ENCODE data around the gene PCSK6.
"Not testable (repeated sequence)": the region's sequence is repeated elsewhere in the genome, so short reads cannot be mapped to it uniquely, and the experiment has no call there.

Gene PCSK6

GRCh38 chr15:101481917-101482525, 7.5 kb downstream of the PCSK6 start:
- DNase-seq = no peak

DNA sequence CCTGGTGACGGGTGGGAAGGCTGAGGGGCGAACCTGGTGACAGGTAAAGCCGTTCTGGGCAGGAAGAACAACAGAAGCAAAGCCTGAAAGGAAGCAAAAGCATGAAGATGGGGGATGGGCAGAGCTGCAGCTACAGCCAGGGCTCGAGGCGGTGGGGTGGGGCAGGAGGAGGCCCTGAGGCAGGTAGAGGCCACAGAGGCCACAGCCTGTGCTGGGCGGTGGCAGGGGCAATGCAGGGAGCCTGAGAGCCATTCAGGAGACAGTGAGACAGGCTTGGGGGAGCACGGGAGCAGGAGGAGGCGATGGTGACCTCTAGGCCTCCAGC, 8.2 kb downstream of the PCSK6 start:
- no peak for DNase-seq

DNA sequence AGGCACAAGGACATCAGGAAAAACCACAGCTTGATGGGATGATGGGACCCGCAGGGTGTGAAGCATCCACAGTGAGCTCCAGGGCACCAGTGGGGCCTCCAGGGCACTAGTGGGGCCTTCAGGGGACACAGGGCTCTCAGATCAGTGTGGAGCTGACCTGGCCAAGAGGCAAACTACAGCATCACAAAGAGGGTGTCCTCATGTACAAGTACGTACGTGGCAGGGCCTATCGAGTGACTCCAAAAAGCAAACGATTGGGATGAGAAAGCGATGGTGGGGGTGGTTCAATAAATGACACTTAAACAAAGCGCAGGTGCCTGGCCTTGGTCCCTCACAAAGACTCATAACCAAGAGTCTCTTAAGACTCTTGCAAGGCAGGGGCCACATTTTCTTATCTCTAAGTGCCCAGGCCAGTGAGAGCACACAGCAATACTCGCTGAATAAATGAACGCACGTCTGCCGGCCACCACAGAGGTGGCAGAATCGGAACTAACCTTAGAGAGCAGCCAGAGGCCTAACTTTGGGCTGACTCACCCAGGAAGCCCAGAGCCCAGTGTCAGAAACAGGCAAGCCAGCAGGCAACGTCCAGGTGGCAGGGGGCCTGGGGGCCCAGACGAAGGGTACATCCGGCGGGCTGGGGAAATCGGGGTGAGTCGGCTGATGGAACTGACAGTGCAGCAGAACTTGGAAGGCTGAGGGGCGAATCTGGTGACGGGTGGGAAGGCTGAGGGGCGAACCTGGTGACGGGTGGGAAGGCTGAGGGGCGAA, 8.7 kb downstream of the PCSK6 start:
- no peak for DNase-seq

DNA sequence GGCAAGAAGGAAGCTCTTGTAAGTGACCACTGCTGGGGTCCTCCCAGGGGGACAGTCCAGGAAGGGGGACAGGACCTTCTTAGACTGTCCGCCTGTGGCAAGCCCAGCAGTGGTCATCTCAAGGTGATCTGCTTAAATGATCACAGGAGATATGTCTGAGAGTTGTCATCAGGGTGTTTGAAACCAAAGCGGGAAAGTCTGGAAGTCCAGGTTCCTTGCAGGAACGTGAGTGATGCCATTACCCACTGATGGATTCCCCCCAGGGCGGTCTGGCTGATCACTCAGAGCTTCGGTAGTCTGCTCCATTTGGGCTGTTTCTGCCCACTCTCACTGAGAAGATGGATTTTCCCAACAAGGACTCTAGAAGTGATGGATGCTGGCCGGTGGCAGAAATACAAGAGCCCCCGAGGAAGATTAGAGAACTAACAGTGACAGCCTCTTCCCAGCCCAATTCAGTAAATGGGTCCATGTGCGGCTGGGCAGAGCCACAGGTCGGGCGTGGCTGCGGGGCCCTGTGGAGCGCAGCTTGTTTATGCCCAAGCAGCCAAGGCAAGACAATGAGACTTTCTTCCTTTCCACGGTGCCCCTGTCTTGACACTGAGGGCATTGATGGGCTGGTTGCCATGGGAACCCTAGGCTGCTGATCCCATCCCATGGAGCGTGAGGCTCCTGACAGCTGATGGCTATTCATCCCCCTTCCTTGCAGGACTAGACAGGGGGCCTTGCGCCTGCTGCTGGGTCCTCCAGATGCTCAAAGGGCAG, 9.5 kb downstream of the PCSK6 start:
- no peak for DNase-seq

GRCh38 chr15:101479342-101479845, 10.1 kb downstream of the PCSK6 start:
- no peak for DNase-seq

- DNase-seq = no peak
These were observed 10.7 kb downstream of the PCSK6 start for GRCh38 chr15:101478701-101479341.

GRCh38 chr15:101477851-101478362, 11.6 kb downstream of the PCSK6 start:
- no peak for DNase-seq

DNA sequence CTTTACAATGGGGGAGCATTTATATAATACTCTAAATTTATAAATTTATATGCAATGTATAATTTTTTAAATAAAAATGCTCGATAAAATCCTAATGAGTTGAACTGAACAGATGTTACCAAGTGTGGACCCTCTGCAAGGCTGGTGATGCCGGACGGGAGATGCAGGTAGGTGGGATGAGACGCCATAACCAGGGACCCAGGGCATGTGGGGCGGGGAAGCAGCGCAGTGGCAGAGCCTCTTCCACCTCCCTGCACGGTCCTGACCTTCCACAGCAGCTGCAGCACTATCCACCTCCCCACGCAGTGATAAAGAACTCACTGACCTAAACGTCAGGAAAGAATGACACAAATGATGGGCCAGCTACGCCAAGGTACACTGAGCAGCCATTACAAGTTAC, 12.8 kb downstream of the PCSK6 start:
- DNase-seq = no peak

- no peak for DNase-seq
These were observed 14.5 kb downstream of the PCSK6 start for GRCh38 chr15:101474983-101475382.

- DNase-seq = no peak
These were observed 15.3 kb downstream of the PCSK6 start for GRCh38 chr15:101474233-101474632.

DNA sequence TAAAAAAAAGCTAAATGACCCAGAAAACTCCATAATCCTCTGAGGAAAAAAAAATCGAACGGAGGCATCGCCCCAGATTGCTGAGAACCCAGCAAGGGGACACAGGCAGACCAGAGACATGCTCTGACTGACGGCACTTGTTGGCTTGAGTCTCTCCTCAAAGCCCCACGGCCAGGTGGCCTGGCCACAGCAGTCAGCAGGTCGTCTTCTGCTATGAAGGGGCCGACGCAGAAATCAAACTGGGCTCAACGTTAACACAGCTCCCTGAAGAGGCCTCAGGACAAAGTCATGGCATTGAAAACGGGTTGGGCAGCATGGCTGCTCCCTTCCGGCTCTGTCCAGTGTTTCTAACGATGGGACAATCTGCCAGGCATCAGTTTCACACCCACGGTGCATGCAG, 17.5 kb downstream of the PCSK6 start:
- DNase-seq = no peak

DNA sequence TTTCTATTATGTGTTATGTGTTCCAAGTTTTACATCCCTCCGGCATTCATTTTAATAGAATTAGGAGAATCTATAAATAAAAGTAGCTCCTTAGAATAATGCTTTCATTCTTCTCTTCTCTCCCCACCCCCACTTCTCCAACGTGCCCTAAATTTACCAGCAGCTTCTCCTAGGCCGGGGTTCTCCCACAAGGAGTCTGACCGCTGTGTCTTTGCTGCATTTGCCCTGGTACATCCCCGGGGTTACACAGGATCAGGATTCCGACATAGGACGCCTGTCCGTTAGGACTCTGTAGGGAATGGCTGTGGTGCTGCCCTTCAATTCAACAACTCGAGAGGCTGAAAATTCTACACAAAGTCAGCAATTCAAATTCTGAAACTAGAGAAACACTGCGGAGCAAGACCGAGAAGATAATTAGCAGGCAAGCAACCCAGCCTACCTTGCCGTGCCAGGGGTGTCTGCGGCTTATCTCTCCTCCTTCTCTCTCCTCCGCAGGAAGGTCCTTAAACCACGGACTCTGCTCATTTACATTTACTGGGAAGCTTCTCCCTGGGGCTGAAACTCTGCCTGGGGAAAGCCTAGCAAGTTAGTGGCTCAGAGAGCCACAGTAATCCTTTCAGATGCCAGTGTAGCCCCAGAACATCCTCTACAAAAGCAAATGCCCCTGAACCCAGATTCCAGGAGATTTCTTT, 18.8 kb downstream of the PCSK6 start:
- DNase-seq = no peak

DNA sequence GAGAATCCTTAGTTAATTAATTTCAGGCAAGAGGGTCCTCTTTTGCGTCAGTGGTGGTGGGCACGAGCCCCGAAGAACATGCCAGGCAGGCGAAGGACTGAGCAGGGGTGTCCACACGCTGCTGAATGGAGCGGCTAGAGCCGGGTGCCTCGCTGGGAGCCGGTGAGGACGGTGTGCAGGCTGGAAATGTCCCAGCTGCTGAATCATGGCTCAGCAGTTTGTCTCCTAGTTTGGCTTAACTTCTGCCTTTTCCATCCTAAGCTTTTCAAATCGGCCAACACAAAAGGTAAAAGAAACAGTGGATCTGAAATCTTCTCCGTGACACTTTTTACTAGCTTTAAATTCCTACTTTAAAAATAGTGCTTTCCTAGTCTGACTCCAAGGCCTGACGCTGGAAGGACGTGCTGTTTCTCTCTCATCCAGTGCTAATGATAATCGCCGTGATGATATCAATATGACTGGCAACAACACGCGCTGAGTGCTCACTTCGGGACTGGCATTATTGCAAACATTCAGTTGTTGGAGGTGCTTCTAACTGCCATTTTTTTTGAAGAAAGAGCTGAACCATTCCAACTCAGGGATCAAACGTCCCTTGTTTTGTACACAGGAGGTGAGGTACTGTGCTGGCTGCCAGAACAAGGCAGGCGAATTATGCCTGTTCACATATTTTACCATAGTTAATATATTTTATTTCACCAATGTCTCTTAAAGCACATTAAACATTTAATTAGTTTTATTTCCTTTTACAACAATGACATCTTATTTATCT, 19.8 kb downstream of the PCSK6 start:
- no peak for DNase-seq

- no peak for DNase-seq
These were observed 23.3 kb downstream of the PCSK6 start for GRCh38 chr15:101466188-101466587.

DNA sequence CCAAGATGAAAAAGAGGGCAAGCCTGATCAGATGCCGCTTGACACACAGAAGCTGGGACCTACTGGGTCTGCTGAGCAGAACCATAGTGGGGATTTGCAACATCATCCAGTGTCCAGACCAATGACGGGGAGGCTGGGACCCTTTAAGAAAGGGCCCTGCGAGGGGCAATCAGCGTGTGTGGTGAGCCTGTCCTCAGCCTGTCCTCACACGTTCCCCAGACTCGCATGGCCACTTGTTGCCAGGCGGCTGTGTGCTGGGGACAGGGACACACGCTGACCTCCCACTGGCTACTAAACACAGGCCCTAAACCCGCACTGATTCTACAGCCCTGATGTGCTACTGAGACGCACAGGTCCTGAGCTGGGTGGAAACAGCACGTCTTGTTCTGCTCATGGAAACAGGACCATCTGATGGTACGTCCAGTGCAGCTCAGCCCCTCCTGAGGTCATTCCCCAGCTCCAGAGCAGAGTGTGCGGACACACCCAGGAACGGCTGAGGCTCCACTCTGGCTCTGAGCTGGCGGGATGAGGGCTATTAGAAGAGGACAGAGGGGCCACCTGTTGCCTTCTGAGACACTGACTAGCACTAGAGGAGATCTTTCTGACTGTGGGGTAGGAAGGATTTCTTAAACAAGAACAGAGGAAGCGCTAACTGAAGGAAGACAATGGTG, 24.4 kb downstream of the PCSK6 start:
- DNase-seq = no peak

GRCh38 chr15:101464256-101464998, 25.1 kb downstream of the PCSK6 start:
- DNase-seq = no peak

GRCh38 chr15:101463696-101464095, 25.8 kb downstream of the PCSK6 start:
- DNase-seq = not testable (repeated sequence)

DNA sequence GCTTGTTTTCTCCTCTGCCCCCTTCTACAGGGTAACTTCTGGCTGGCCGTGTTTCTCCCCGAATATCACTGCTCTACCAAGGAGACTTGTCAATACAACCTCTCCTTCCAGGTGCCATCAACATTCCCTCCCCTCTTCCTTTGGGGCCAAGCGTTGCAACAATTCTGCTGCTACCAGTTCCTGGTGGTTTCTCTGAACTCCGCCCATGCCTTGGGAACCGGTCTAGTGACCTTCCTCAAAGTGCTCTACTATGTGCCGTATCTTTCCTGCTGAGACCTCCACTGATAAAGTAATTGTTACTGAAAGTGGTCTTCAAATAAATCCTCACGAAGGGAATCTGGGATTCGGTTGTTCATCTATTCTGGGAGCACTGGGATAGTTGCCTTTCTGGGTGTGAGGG, 26.2 kb downstream of the PCSK6 start:
- DNase-seq = no peak

DNA sequence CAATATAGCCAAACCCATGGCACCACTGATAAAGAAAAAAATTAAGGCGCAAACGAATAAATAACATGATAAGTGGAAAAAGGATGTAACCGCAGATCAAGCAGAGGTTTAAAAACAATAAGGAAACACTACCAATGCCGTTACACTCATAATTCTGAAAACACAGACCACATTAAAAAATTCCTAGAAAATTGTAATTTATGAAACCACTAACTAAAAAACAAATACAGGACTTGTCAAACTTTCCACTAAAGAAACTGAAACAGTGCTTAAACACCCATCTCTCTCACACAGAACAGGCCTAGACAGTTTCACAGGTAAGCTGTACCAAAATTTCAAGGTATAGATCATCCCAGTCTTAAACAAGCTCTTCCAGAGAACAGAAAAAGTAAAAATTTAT, 28.4 kb downstream of the PCSK6 start:
- no peak for DNase-seq

DNA sequence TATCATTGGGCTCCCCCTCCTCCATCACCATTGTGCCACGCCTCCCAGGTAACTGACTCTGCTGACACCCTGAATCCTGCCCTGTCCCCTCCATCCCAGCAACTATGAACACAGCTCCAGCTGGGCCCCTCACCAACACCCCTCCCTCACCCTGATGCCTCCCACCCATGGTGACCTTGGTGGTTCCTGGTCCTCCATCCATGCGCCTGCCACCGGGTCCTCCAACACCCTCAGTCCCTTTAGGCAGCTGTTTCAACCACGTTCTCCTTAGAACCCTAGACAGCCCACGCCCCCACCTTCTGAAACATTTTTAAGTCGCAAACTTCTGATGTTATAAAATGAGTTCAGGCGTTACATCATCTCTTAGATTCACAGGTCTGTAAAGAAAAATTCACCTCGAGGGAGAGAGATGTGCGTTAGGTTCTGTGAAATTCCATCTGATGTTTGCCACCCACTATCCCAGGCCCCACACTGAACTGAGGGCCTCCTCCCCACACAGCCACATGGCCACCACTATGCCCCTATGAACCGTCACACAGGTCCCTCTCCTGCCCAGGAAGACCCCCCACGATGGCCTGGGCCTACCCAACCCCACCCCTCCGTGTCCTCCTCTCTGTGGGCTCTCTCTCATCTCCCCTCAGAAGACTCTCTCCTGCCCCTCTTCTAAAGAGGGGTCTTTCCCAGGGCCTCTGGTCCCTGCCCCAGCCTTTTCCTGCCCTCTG, 29.8 kb downstream of the PCSK6 start:
- no peak for DNase-seq

Measured in AML-193 (cell line).